Large intestine (tissue), 3 donors: ENCODE measurements around the gene ROR2. TPM values are rescaled to one million over a fixed set of nuclear protein-coding genes. Genes with fewer than 3 reads are reported as not detected.

ENCODE experiments used
- DNase-seq, 2 donors: peaks; one replicate each; pipeline versions ENCODE4 v3.0.0 to v3.0.0-alpha.2; 2013
- H3K27ac ChIP-seq: one replicate; pipeline ENCODE4 v1.5.1; 2013; ENCODE audit warnings: low read length
- H3K27me3 ChIP-seq: 2 replicates; pipeline ENCODE4 v1.6.1; 2013; ENCODE audit warnings: low read length; ENCODE audit not compliant: control insufficient read depth, insufficient read depth
- H3K36me3 ChIP-seq: 2 replicates; pipeline ENCODE4 v1.6.1; 2013; ENCODE audit warnings: low read length; ENCODE audit not compliant: control insufficient read depth, insufficient read depth
- H3K4me1 ChIP-seq: one replicate; pipeline ENCODE4 v1.6.1; 2013; ENCODE audit warnings: low read length; ENCODE audit not compliant: control insufficient read depth, insufficient read depth
- H3K4me3 ChIP-seq: one replicate; pipeline ENCODE4 v1.5.1; 2013; ENCODE audit warnings: low read length
- H3K9me3 ChIP-seq: one replicate; pipeline ENCODE4 v1.6.1; 2013; ENCODE audit warnings: mild to moderate bottlenecking, low read depth, low read length, moderate library complexity; ENCODE audit not compliant: control insufficient read depth
- WGBS: methylation state at CpG from one replicate; pipeline ENCODE4 v1.1.5; 2013; ENCODE audit warnings: low lambda C conversion rate; ENCODE audit not compliant: insufficient coverage; 5-methylcytosine and 5-hydroxymethylcytosine counted together
- polyA plus RNA-seq: library from polyadenylated mRNA; unstranded; fragments of 120-200 nt; gene quantifications from one replicate; pipeline ENCODE4 v1.2.1, GENCODE V29; 2013

ROR2 gene
- polyA plus RNA-seq, 1 donor, result 17.5 TPM

DNA sequence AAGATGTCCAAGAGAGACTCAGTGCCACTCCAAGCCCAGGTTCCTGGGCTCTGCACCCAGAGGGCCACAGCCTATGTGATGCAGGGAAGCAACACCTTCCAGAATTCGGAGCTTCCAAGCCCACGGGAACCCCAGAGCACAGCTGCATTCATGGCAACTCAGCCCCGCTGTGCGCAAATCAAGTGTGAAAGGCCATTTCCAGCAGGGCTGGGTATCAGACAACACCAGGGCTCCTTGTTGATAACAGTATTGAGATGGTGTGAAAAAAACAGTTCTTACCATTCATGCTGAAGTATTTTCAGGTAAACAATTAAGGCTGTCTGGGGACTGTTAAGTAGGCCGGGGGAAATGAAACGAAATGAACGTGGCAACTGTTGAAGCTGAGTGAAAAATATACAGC lies 10.1 kb downstream of the ROR2 start:
- no CpG with 5 or more reads among the region's 7 CpGs for WGBS
- H3K4me3 ChIP-seq, result no peak overlapping the region
- H3K9me3 ChIP-seq, result no peaks in the 10 kb centered on the region
- H3K4me1 ChIP-seq, result no peaks in the 10 kb centered on the region
- H3K36me3 ChIP-seq, result no peaks in the 10 kb centered on the region
- H3K27ac ChIP-seq, result no peak overlapping the region
- H3K27me3 ChIP-seq, result no peaks in the 10 kb centered on the region
- DNase-seq, result no peak

DNA sequence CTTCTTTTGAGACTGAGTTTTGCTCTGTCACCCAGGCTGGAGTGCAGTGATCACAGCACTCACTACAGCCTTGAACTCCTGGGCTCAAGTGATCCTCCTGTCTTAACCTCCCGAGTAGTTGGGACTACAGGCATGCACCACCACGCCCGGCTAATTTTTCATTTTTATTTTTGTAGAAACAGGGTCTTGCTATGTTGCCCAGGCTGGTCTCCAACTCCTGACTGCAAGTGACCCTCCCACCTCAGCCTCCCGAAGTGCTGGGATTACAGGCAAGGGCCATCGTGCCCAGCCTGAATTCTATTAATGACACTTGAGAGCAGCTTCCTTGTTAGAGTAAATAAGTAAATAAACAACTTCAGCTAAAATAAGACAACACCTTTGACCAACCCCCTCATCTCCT lies 12.3 kb downstream of the ROR2 start:
- no peak for DNase-seq
- no CpG with 5 or more reads among the region's 5 CpGs for WGBS
- no peaks in the 10 kb centered on the region for H3K9me3 ChIP-seq
- H3K36me3 ChIP-seq, result no peaks in the 10 kb centered on the region
- H3K27me3 ChIP-seq, result no peaks in the 10 kb centered on the region
- H3K4me1 ChIP-seq, result no peaks in the 10 kb centered on the region
- H3K27ac ChIP-seq, result peak overlapping the region; percentile 48
- H3K4me3 ChIP-seq, result no peak overlapping the region

DNA sequence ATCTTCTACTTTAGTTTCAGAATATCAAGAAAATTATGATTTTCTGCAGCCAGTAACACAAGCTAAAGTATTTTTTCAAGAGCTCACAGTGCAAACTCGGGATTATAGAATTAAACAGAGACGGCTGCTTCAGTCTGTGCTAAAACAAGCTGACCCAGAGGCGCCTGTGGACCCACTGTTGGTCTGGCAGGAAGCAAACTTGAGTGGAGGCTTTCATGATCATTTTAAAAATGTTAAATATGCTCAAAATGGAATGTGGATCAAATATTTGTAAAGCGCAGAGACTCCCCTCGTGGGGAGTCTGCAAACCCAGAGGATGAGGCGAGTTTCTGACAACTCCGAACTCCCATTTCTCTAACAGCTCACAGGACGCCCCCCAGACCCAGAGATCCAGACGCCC lies 13.0 kb downstream of the ROR2 start:
- peak overlapping the region; percentile 48 for H3K27ac ChIP-seq
- H3K27me3 ChIP-seq, result no peaks in the 10 kb centered on the region
- H3K4me1 ChIP-seq, result no peaks in the 10 kb centered on the region
- WGBS, result no CpG with 5 or more reads among the region's 9 CpGs
- DNase-seq, result no peak
- H3K9me3 ChIP-seq, result peaks cover 4% of the 10 kb centered on the region
- H3K36me3 ChIP-seq, result no peaks in the 10 kb centered on the region
- no peak overlapping the region for H3K4me3 ChIP-seq

DNA sequence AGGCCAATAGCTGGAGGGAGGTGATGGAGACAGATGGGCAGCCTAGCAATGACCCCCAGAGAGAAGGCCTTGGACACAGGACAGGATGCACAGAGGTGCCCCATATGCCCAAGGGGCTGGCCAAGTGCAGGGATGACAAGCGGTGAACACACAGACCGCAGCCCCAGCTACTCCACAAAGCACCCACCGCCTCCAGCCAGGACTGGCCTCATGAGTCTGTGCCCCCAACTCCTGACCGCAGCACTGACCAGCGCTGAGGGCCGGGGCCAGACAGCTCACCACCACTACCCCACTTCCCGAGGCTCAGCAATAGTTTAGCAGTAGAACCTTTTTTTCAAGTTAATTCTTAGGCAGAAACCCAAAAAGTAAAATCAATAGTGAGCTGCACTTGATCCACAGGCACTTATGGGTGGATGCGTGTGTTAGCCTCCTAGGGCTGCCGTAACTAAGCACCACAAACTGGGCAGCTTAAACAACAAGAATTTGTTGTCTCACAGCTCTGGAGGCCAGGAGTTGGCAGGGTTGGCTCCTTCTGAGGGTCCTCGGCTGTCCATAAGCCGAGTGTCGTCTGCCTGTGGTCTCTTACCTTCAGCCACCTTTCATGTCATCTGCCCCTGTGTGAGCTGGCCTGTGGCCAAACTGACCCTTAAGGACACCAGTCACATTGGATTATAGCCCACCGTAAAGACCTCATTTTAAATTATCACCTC lies 14.1 kb downstream of the ROR2 start:
- no peaks in the 10 kb centered on the region for H3K4me1 ChIP-seq
- H3K9me3 ChIP-seq, result peaks cover 10% of the 10 kb centered on the region
- no peaks in the 10 kb centered on the region for H3K36me3 ChIP-seq
- H3K27me3 ChIP-seq, result no peaks in the 10 kb centered on the region
- no peak overlapping the region for H3K27ac ChIP-seq
- 90% methylated on average over 2 of the region's 13 CpGs for WGBS
- DNase-seq, result no peak
- no peak overlapping the region for H3K4me3 ChIP-seq

DNA sequence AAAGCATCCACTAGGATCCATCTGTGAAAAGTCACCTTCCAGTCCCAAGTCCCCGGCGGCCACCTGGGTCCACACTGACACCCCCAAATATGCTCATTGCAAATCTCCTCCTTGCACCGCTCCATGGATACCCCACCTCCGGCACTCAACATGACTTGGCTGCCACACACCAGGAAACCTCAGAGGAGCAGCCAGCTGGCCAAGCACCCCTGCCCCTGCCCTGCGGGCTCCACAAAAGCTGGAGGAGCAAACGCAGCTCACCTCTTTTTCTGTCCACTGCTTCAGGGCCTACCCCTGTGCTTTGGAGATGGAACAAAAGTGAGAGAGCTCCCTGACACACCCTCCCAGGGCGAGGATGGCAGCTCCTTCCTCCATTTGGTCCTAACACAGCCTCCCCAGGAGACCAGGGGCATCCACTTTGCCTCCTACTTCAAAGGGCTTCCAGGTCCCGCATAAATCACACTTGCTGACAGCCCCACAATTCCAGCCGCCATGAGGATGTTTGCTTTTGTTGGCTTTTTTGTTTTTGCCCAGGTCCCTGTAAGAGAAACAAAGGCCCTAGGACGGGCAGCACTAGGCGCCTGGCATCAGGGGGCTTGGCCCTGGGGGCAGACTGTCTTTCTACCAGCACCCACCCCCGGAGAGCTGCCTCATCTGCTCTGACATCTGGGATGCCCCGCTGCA lies 14.8 kb downstream of the ROR2 start:
- Histone ChIP-seq H3K9me3 (peaks cover 13% of the 10 kb centered on the region), H3K4me3 (no peak overlapping the region), H3K36me3 (no peaks in the 10 kb centered on the region), H3K27me3 (no peaks in the 10 kb centered on the region), H3K27ac (no peak overlapping the region), H3K4me1 (no peaks in the 10 kb centered on the region)
- no CpG with 5 or more reads among the region's 13 CpGs for WGBS
- DNase-seq, result no peak

DNA sequence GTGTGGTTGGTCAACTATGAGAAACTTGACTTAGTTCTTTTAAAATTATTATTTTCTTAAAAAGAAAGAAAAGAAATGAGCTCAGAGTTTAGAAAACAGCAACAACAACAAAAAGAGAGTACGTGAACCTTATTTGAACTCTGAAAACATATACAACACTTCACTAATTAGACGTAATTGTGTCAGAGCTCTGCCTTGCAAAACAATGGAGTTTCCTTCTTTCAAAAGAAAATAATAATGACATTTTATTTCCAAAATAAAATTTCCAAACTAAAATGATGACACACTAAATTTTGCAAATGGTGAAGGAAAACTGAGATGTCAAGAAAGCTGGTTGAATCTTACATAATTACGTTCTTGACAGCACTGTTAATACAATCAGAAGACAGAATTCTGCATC lies 15.4 kb downstream of the ROR2 start:
- H3K36me3 ChIP-seq, result no peaks in the 10 kb centered on the region
- H3K27ac ChIP-seq, result no peak overlapping the region
- H3K27me3 ChIP-seq, result no peaks in the 10 kb centered on the region
- no peaks in the 10 kb centered on the region for H3K4me1 ChIP-seq
- WGBS, result no CpG with 5 or more reads among the region's 3 CpGs
- H3K9me3 ChIP-seq, result peaks cover 19% of the 10 kb centered on the region
- no peak for DNase-seq
- no peak overlapping the region for H3K4me3 ChIP-seq

DNA sequence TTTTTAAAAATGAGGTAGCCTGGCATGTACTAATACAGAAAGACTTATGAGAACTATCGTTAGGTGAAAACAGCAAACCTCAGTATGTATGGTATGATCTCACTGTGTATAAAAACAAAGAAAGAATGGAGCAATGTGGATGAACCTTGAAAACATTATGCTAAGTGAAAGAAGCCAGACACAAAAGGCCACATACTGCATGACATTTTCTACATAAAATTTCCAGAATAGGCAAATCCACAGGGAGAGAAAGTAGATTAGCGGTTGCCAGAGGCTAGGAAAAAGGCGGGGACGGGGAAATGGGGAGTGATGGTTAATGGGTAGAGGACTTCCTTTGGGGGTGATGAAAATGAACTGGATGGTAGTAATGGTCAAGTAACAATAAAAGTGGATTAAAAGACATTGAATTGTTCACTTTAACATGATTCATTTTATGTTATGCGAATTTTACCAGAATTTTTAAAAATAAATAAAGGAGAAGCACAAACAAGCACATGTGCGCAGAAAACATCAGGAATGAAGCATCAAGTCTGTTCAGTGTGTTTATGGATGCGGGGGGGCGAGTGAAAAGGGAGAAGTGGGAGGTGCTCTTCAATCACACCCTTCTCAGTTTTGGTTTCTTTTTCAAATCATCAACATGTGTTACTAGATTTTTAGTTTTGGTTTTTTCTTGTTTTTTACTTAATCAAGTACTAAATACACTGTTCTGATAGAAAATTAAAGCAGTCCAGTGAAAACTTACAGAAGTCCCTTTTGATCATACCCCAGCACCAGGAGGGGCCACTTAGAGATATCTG lies 16.3 kb downstream of the ROR2 start:
- Histone ChIP-seq H3K27me3 (no peaks in the 10 kb centered on the region), H3K4me3 (no peak overlapping the region), H3K36me3 (no peaks in the 10 kb centered on the region), H3K27ac (no peak overlapping the region), H3K4me1 (no peaks in the 10 kb centered on the region), H3K9me3 (peaks cover 23% of the 10 kb centered on the region)
- 97% methylated on average over 4 of the region's 8 CpGs for WGBS
- DNase-seq, result no peak

DNA sequence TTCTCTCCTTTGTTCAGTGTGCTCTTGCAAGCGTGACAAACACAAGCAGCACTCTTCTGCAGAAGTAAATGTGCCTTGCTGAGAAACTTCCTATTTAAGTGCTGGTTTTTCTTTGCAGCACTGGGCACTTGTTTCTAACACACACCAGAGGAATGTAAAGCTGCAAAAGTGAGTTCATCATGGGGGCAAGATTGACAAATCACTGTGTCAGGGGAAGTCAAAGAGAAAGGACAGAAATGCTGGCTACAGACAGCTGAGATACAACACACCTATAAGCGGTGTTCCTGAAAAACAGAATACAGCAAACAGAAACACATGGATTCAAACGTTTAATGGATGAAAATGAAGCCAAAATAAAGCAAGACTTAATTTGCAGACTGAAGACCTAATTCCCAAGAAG lies 19.6 kb downstream of the ROR2 start:
- no peaks in the 10 kb centered on the region for H3K4me1 ChIP-seq
- no peak overlapping the region for H3K4me3 ChIP-seq
- no peaks in the 10 kb centered on the region for H3K36me3 ChIP-seq
- DNase-seq, result peak in 1 of 2 donors; percentile 42
- no peaks in the 10 kb centered on the region for H3K27me3 ChIP-seq
- WGBS, result 83% methylated on average over 1 of the region's 3 CpGs
- H3K27ac ChIP-seq, result no peak overlapping the region
- peaks cover 33% of the 10 kb centered on the region for H3K9me3 ChIP-seq

DNA sequence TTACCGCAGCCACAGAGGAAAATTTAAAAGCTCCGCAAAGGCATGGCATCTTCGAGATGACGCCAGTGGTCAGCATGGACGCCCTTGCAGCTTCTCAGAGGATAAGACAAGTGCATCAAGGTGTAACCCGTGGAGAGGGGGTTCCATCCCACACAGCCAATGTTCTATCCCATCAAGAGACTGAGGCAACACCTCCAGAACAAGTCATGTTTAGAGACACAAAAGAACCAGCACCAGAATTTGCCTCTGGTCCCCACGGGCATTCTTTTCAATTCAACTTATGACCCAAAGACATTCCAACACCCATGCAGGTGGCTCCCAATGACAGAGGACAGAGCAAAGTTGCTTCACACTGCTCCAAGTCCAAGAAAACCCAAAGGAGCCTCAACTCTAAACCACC lies 20.7 kb downstream of the ROR2 start:
- Histone ChIP-seq H3K9me3 (peaks cover 33% of the 10 kb centered on the region), H3K27me3 (no peaks in the 10 kb centered on the region), H3K4me1 (no peaks in the 10 kb centered on the region), H3K27ac (no peak overlapping the region), H3K36me3 (no peaks in the 10 kb centered on the region), H3K4me3 (no peak overlapping the region)
- no CpG with 5 or more reads among the region's 7 CpGs for WGBS
- DNase-seq, result no peak

DNA sequence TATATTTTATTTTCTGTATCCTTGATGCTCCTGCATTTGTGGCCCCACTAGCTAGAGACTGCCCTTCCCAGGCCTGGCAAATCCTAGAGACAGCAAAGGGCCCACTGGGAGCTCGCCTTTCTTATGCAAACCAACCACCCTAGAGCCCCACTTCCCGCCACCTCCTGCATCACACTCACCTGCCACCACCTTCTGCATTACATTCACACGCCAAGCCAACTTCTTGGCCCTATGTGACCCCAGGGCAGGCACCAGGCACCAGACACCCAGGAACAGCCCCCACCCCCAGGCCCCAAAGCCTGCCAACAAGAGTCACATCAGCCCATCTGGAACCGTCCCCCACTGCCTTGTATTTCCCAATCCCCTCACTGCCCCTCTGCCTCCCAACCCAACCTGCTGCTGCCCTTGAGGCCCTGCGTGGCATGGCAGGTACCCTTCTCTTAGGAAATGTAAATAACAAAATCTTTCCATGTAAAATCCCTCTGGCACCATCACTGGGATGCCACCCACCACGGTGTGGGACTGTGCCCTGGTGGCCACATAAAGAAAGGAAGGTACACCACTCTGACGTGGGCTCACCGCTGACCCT lies 22.0 kb downstream of the ROR2 start:
- H3K9me3 ChIP-seq, result peaks cover 33% of the 10 kb centered on the region
- H3K27ac ChIP-seq, result no peak overlapping the region
- WGBS, result no CpG with 5 or more reads among the region's 8 CpGs

More for the DNA sequence above, 22.0 kb downstream of the ROR2 start:
- Histone ChIP-seq H3K4me3 (no peak overlapping the region), H3K27me3 (no peaks in the 10 kb centered on the region), H3K4me1 (no peaks in the 10 kb centered on the region), H3K36me3 (no peaks in the 10 kb centered on the region)
- no peak for DNase-seq
